Tongue (tissue), 2 donors: ENCODE measurements around the gene MOAP1. TPM values are rescaled to one million over a fixed set of nuclear protein-coding genes. Genes with fewer than 3 reads are reported as not detected.
"Not testable (repeated sequence)": the region's sequence is repeated elsewhere in the genome, so short reads cannot be mapped to it uniquely, and the experiment has no call there.

Source experiments
- DNase-seq: peaks from one replicate; pipeline ENCODE4 v3.0.0-alpha.2; 2015
- total RNA-seq: library from RNA; depleted of rRNA; stranded (reverse); fragments of >200 nt; gene quantifications from one replicate; pipeline ENCODE4 v1.2.3, GENCODE V29; 2014

The MOAP1 gene
- total RNA-seq, 1 donor from 2014 or later, result 38.1 TPM

- no peak for DNase-seq
These were observed 38.6 kb downstream of the MOAP1 start for GRCh38 chr14:93146119-93146518.

- DNase-seq, result no peak
These were observed 41.6 kb downstream of the MOAP1 start for GRCh38 chr14:93142854-93143652.

- peak; percentile 64 for DNase-seq
These were observed 46.8 kb downstream of the MOAP1 start for GRCh38 chr14:93137864-93138263.

- DNase-seq, result not testable (repeated sequence)
These were observed 48.2 kb downstream of the MOAP1 start for GRCh38 chr14:93136508-93136907.

DNA sequence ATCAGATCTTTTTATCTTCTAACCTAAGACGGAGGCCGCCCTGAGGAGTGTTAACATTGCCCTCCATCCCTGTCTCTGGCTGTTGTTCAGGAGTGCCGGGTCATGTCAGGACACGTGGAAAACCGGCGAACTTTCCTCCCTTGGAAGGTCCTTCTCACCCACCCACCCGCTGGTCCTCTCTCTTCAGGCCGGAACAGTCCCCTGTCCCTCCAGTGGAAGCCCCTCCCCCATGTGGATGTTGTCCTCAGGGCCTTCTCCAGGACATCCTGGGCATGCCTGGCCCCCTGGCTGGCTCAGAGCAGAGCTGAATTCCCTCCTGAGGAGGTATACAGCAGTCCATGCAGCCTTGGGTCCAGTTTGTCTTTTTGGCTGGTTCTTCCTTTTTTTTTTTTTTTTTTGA, 48.7 kb downstream of the MOAP1 start:
- no peak for DNase-seq

DNA sequence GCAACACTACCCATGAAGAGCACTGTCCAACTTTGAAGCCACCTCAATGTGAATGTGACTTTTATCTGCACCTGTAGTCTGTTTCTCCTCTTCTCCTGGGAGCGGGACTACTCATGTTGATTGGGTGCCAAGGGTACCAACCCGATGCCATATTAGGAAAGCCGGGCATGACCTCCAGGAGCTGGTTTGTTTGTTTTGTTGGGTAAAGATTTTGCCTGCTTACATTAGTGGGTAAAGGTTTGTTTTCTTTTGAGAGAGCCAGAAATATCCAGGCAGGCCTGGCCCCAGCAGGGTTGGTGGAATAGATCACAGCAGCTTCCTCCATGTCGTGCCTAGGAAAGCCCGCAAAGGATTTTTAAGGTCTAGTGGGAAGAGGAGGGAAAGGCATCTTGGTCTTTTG, 49.3 kb downstream of the MOAP1 start:
- DNase-seq, result no peak

DNA sequence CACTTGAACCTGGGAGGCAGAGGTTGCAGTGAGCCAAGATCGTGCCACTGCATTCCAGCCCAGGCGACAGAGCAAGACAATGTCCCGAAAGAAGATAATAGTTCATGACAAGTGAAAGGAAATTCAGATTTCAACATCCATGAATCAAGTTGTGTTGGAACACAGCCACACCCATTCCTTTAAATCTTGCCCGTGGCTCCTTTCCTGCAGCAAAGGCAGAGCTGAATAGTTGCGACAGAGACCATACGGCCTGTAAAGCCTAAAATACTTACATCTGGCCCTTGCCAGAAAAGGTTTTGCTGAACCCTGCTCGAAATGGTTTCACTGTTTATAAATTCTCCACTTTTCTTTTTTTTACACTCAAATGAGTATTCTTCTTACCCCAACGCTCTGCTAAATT, 51.2 kb downstream of the MOAP1 start:
- no peak for DNase-seq

- DNase-seq, result peak; percentile 40
These were observed 52.1 kb downstream of the MOAP1 start for GRCh38 chr14:93132472-93133065.

Other genes starting within 250 kb of the MOAP1 start
- gene ITPK1, start 69.0 kb downstream of the MOAP1 start, total RNA-seq, result 15.6 TPM
- 14.2 TPM for gene LYSET, start 420 bp upstream of the MOAP1 start, total RNA-seq
- gene GON7, start 22.2 kb upstream of the MOAP1 start, total RNA-seq, result 15.5 TPM
- gene UBR7, start 22.4 kb upstream of the MOAP1 start, total RNA-seq, result 42.0 TPM
- gene BTBD7, start 148.1 kb upstream of the MOAP1 start, total RNA-seq, result 27.7 TPM
- gene COX8C, start 162.3 kb upstream of the MOAP1 start, total RNA-seq, result not detected
- 0.41 TPM for gene UNC79, start 246.0 kb upstream of the MOAP1 start, total RNA-seq